Thymus (tissue), 11 donors: ENCODE results near the gene HRC. TPM values are rescaled to one million over a fixed set of nuclear protein-coding genes. Genes with fewer than 3 reads are reported as not detected.

ENCODE experiments used
- DNase-seq, 9 donors: peaks; one replicate each; pipeline ENCODE4 v3.0.0-alpha.2; 2013; ENCODE audit warnings: low spot score in 9 of 9, low read depth in 6 of 9, missing footprints in 1 of 9
- H3K27ac ChIP-seq, 2 donors: one replicate each; pipeline ENCODE4 v1.5.1; 2013; ENCODE audit warnings: control low read depth in 1 of 2, low read depth in 1 of 2, low read length in 1 of 2, mild to moderate bottlenecking in 1 of 2, moderate library complexity in 1 of 2
- H3K27me3 ChIP-seq, 2 donors: one replicate each; pipeline ENCODE4 v1.5.1; 2013; ENCODE audit warnings: low read length in 1 of 2; ENCODE audit not compliant: control insufficient read depth in 2 of 2, insufficient read depth in 1 of 2
- H3K36me3 ChIP-seq, 2 donors: one replicate each; pipeline ENCODE4 v1.5.1; 2013; ENCODE audit warnings: low read length in 1 of 2, mild to moderate bottlenecking in 1 of 2, moderate library complexity in 1 of 2; ENCODE audit not compliant: control insufficient read depth in 2 of 2, insufficient read depth in 2 of 2
- H3K4me1 ChIP-seq, 2 donors: one replicate each; pipeline ENCODE4 v1.5.1; 2013; ENCODE audit warnings: low read length in 2 of 2; ENCODE audit not compliant: control insufficient read depth in 2 of 2, insufficient read depth in 2 of 2
- H3K4me3 ChIP-seq, 2 donors: one replicate each; pipeline ENCODE4 v1.5.1; 2013; ENCODE audit warnings: low read length in 2 of 2, control low read depth in 1 of 2, mild to moderate bottlenecking in 1 of 2
- H3K9me3 ChIP-seq, 2 donors: one replicate each; pipeline ENCODE4 v1.5.1; 2013; ENCODE audit warnings: low read length in 1 of 2, mild to moderate bottlenecking in 1 of 2; ENCODE audit not compliant: control insufficient read depth in 2 of 2, insufficient read depth in 1 of 2
- WGBS: extraction: QIAGEN DNeasy Blood & Tissue Kit; methylation state at CpG from one replicate; pipeline ENCODE4 v1.1.7; 2013; 5-methylcytosine and 5-hydroxymethylcytosine counted together
- polyA plus RNA-seq: library from polyadenylated mRNA; stranded (reverse); fragments of 200-250 nt; gene quantifications from one replicate; pipeline ENCODE4 v1.2.3, GENCODE V29; 2013
- total RNA-seq: library from RNA; stranded (reverse); fragments of 120-200 nt; gene quantifications from one replicate; pipeline ENCODE4 v1.2.4, GENCODE V29; 2013
- donor health status: healthy.

The HRC gene
- total and polyA plus RNA-seq, 2 donors: 1.1 to 1.3 TPM

DNA sequence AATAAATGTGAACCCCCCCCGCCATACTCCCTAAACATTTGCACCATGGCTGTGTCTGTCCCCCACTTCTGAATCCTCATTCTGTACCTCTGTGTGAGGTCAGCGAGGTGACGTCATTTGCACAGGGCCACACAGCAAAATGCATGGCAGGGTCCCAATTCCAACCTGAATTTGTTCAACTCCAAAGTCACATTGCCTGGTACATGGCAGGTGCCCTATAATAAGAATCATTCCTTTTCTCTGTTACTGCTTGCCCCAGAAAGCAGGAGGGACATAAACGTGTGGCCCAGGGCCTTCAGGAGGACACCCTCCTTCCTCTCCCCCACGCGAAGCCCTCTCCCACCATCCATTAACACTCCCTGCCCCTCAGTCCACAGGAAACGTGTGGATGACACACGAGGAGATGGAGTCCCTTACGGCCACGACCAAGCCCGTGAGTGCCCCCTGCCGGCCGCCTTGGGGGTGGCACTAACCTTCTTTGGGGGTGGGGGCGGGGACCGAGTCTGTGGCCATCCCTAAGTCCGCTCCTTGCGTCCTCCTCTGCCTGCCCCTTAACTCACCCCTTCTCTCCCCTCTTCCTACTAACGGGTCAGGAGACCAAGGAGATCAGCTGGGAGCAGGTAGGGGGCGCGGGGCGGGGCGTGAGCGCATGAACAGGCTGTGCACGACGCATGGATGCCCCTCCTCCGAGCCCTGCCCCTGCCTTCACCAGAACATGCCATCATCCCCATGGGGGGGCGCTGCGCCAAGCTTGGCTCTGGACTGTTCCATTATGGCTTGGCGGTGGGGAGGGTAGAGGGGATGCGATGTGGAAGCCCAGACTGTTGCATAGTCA, 9.4 kb downstream of the HRC start:
- peak in 5 of 9 donors; percentile 40 to 68 (median 55) for DNase-seq
- Histone ChIP-seq H3K9me3 (peaks cover 0 to 5% of the 10 kb centered on the region in 2 donors), H3K4me3 (no peak overlapping the region), H3K27ac (no peak overlapping the region), H3K36me3 (no peaks in the 10 kb centered on the region), H3K4me1 (peaks cover 2 to 31% of the 10 kb centered on the region in 2 donors), H3K27me3 (peaks cover 26 to 85% of the 10 kb centered on the region in 2 donors)
- WGBS: 9% methylated on average over 30 of the region's 30 CpGs

DNA sequence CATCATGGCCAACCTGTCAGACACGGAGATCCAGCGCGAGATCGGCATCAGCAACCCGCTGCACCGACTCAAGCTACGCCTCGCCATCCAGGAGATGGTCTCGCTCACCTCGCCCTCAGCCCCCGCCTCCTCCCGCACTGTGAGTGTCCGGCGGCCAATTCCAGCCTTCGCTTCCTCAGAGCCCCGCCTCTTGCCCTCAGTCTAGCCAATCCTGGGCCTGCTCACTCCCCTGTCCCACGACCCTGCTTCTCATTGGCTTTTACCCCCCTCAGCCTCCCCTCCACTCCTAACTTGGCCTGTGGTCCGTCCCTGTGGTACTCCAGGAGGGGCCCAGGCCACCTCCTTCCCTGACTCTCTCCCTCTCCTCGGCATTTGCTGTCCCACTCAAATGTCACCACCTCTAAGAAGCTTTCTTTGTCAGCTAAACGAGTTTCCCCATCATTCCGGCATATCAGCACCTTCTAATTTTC, 12.3 kb downstream of the HRC start:
- WGBS: 6% methylated on average over 21 of the region's 21 CpGs
- peak in 2 of 9 donors; percentile 44 to 58 for DNase-seq
- Histone ChIP-seq H3K27ac (no peak overlapping the region), H3K36me3 (no peaks in the 10 kb centered on the region), H3K4me3 (peak overlapping the region in 1 of 2 donors; percentile 0), H3K9me3 (peaks cover 0 to 3% of the 10 kb centered on the region in 2 donors), H3K4me1 (peaks cover 0 to 9% of the 10 kb centered on the region in 2 donors), H3K27me3 (peaks cover 7 to 59% of the 10 kb centered on the region in 2 donors)

DNA sequence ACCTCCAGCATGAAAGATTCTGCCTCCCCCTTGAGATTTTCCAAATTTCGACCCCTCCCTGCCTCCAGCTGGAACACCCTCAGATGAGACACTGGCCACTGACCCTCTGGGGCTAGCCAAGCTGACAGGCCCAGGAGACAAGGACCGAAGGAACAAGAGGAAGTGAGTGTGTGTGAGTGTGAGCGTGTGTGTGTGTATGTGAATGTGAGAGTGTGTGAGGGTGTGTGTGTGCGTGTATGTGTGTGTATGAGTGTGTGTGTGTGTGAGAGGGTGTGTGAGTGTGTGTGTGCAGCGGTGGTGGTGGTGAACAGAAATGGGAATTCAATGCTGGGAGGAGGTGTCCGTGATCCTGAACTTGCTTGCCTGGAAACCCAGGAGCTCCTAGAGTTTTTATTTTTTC, 13.8 kb downstream of the HRC start:
- peaks cover 0 to 9% of the 10 kb centered on the region in 2 donors for H3K4me1 ChIP-seq
- peaks cover 0 to 3% of the 10 kb centered on the region in 2 donors for H3K9me3 ChIP-seq
- H3K4me3 ChIP-seq: no peak overlapping the region
- peaks cover 2 to 44% of the 10 kb centered on the region in 2 donors for H3K27me3 ChIP-seq
- H3K36me3 ChIP-seq: no peaks in the 10 kb centered on the region
- no peak for DNase-seq
- WGBS: 87% methylated on average over 6 of the region's 6 CpGs
- H3K27ac ChIP-seq: no peak overlapping the region

DNA sequence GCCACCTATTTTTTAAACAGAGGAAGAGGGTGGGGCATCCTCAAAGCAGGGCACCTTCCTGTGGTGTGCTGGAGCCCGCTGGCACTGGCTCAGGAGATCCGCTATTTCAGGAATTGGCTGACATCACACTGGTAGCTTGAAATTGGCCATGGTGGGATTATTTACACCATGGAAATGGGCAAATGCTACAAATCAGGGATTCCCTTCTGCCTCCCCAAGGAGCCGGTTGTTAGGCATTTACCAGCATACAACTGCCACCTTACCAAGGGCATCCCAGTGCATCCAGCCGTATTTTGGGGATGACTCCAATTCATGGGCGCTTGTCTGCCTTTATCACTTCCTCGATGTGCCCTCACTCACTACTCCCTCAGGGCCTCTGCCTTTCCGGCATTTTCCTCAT, 14.2 kb downstream of the HRC start:
- Histone ChIP-seq H3K36me3 (no peaks in the 10 kb centered on the region), H3K4me1 (peaks cover 0 to 9% of the 10 kb centered on the region in 2 donors), H3K4me3 (no peak overlapping the region), H3K27me3 (peaks cover 2 to 40% of the 10 kb centered on the region in 2 donors), H3K9me3 (peaks cover 0 to 3% of the 10 kb centered on the region in 2 donors), H3K27ac (no peak overlapping the region)
- 87% methylated on average over 7 of the region's 7 CpGs for WGBS
- DNase-seq: no peak

DNA sequence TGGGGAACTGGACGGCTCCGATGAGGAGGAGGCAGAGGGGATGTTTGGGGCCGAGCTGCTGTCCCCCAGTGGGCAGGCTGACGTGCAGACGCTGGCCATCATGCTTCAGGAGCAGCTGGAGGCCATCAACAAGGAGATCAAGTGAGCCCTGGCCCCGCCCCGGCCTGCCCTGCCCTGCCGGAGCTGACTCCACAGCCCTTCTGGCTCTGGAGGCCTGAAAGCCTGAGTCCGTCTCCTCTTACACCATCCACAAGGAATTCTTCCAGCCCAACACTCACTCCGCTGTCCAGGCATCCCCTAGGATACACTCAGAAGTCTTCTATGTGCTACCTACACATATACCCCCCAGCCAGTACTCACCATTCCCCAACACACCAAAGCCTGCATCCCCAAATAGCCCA, 18.4 kb downstream of the HRC start:
- Histone ChIP-seq H3K4me1 (peaks cover 4 to 9% of the 10 kb centered on the region in 2 donors), H3K4me3 (no peak overlapping the region), H3K9me3 (peaks cover 1 to 9% of the 10 kb centered on the region in 2 donors), H3K36me3 (no peaks in the 10 kb centered on the region), H3K27me3 (peaks cover 8 to 35% of the 10 kb centered on the region in 2 donors), H3K27ac (no peak overlapping the region)
- no peak for DNase-seq
- whole genome bisulfite sequencing: 96% methylated on average over 10 of the region's 10 CpGs

DNA sequence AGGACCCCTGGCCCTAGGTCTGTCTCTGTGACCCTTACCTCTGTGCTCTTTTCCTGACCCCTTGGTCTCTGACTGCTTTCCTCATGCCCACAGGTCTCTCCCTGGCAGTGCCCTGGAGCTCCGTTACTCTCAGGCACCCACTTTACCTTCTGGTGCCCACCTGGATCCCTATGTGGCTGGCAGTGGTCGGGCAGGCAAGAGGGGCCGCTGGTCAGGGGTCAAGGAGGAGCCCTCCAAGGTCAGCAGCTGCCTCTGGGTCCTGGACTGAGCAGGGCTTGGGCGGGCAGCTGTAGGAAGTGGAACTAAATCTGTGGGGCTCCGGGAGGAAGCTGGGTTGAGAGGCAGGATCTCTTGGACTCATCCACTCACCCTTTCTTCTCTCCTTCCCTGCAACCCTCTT, 19.5 kb downstream of the HRC start:
- peaks cover 8 to 29% of the 10 kb centered on the region in 2 donors for H3K27me3 ChIP-seq
- 96% methylated on average over 5 of the region's 5 CpGs for whole genome bisulfite sequencing
- peaks cover 1 to 9% of the 10 kb centered on the region in 2 donors for H3K9me3 ChIP-seq
- no peaks in the 10 kb centered on the region for H3K36me3 ChIP-seq
- H3K27ac ChIP-seq: no peak overlapping the region
- H3K4me1 ChIP-seq: peaks cover 4 to 9% of the 10 kb centered on the region in 2 donors
- no peak overlapping the region for H3K4me3 ChIP-seq
- no peak for DNase-seq

DNA sequence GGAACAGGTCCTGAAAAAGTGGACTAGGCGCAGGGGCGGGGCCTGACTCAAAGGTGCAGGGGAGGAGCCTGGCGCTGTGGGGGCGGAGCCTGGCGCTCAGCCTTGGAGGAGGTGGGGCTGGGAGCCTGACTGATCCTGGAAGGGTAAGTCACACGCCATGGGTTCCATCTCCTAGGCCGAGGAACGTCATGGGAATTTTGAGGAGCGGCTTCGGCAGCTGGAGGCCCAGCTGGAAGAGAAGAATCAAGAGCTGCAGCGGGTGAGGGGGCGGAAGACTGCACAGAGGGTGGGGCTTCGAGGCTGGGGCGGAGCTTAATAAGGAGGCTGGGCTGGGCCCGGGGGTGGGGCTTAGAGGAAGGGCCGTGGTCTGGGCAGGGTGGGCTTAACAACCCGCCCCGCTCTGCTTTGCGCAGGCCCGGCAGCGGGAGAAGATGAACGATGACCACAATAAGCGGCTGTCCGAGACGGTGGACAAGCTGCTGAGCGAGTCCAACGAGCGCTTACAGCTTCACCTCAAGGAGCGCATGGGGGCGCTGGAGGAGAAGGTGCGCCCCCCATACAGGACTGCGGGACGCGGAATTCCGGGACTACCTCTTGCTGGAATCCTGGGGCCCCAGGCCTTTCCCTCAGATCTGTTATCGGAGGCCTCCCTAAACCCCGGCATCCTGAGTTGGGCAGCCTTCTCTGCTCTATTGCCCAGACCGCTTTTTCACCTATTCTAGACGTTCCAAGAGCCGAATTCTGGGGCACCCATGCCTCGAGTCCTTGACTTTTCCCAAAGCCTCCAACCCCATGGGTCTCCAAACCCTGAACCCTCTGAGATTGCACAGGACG, 21.4 kb downstream of the HRC start:
- Histone ChIP-seq H3K27me3 (peaks cover 8 to 42% of the 10 kb centered on the region in 2 donors), H3K36me3 (no peaks in the 10 kb centered on the region), H3K4me1 (peaks cover 5 to 11% of the 10 kb centered on the region in 2 donors), H3K4me3 (peak overlapping the region; percentile 9 to 42), H3K9me3 (peaks cover 1 to 6% of the 10 kb centered on the region in 2 donors), H3K27ac (peak overlapping the region; percentile 42 to 51)
- 23% methylated on average over 42 of the region's 42 CpGs for WGBS
- peak in 1 of 9 donors; percentile 30 for DNase-seq

DNA sequence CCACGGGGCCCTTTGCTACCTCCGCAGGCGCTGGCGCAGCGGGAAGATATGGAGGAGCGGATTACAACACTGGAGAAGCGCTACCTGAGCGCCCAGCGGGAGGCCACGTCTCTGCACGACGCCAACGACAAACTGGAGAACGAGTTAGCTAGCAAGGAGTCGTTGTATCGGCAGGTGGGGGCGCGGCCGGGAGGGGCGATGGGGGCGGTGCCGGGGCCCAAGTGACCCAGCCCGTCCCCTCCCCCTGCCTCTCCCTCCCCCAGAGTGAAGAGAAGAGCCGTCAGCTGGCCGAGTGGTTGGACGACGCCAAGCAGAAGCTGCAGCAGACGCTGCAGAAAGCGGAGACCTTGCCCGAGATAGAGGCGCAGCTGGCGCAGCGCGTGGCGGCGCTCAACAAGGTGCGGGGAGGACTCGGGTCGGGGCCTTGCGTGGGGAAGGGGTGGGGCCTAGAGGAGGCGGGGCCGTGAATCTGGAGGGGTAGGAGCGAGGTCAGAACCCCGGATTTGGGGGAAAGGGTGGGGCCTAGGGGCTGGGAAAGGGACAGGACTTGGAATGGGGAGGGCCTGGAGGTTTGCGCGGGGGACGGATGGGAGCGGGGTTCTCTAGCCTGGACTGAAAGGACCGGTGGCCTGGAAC, 22.1 kb downstream of the HRC start:
- 27% methylated on average over 49 of the region's 49 CpGs for WGBS
- DNase-seq: peak in 1 of 9 donors; percentile 35
- peak overlapping the region; percentile 9 to 42 for H3K4me3 ChIP-seq
- peaks cover 3 to 6% of the 10 kb centered on the region in 2 donors for H3K9me3 ChIP-seq
- no peaks in the 10 kb centered on the region for H3K36me3 ChIP-seq
- H3K27me3 ChIP-seq: peaks cover 8 to 46% of the 10 kb centered on the region in 2 donors
- H3K4me1 ChIP-seq: peaks cover 10 to 19% of the 10 kb centered on the region in 2 donors
- peak overlapping the region; percentile 5 to 51 for H3K27ac ChIP-seq
